ENCODE data around the gene GNAT3.

GNAT3 gene

DNA sequence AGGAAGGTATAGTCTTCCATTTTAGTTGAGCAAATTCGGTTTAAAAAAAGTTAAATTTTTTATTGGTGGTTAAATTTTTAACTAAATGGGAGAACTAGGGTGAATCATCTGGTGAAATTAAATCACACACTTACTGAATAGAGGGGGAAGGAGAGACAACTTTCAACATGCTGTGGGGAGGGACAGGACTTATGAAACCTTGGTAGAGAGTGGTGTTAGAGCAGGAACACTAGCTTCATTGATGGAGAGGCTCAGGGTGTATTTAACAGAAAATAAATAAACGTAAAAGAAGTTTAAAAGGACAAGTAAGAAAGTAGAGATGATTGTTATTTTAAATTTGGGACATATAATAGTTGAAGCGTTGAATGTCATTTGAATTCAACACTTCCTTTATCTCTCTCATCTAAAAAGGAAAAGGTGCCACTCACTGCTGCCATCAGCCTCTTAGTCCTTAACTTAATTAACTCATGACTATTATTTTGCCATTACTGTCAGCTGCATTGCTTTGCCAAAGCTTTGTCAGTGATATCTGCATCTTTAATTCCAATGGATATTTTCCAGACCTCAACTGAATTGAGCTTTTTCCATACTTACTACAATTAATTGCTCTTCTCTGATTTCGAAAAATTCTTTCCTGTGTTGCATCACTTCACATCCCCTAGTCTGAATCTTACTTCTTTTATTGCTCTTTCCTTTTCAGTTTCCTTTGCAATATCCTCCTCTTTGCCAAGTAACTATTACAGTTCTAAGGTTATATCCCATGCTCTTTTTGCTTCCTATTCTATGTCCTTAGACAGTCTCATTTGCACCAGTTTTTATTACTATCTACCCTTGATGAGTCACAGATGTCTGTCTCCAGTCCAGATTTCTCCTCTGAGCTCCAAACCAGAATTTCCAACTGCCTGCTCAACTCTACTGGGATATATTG lies 71.7 kb downstream of the GNAT3 start:
- TF ChIP-seq PAX5 (IDR thresholded peaks at IDR 0.05; ENCODE audit: insufficient read depth, low read length, severe bottlenecking) (no peak), POU2F2 (IDR thresholded peaks at IDR 0.05; ENCODE audit: low read depth, low read length) (no peak), SPI1 (IDR thresholded peaks at IDR 0.05; ENCODE audit: low read depth, low read length) (no peak), TAF1 (IDR thresholded peaks at IDR 0.05; ENCODE audit: low read depth, low read length) (no peak), POLR2A (IDR thresholded peaks at IDR 0.05; ENCODE audit: low read depth, low read length) (no peak), POLR2AphosphoS5 (IDR thresholded peaks at IDR 0.05; ENCODE audit: low read depth, low read length) (no peak)
- FAIRE-seq (no peak), DNase-seq (ENCODE audit: insufficient read length, low spot score) (no peak)

DNA sequence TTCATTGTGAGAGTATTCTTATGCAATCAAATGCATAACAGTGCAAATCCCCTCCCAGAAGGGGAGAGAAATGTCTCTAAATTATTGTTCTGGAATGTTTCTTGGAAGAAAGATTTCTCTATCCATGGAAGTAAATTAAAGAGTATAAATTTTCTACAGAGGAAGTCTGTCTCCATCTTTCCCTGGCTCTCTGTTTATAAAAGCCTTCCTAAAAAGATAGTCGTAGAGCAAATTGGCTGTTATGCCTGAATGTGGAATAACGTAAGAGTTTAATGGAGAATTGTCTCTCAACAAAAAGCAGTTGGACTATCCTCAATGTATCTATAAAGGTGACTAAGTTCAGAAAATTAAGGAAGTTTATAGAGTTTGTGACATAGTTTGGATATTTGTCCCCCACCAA lies 76.3 kb downstream of the GNAT3 start:
- DNase-seq (ENCODE audit: insufficient read length, low spot score) (no peak), FAIRE-seq (no peak)
- no peak for TF ChIP-seq SPI1 (IDR thresholded peaks at IDR 0.05; ENCODE audit: low read depth, low read length)
- no peak for TF ChIP-seq PAX5 (IDR thresholded peaks at IDR 0.05; ENCODE audit: insufficient read depth, low read length, severe bottlenecking)
- no peak for TF ChIP-seq POLR2AphosphoS5 (IDR thresholded peaks at IDR 0.05; ENCODE audit: low read depth, low read length)
- no peak for TF ChIP-seq POU2F2 (IDR thresholded peaks at IDR 0.05; ENCODE audit: low read depth, low read length)
- TF ChIP-seq POLR2A (IDR thresholded peaks at IDR 0.05; ENCODE audit: low read depth, low read length): no peak
- no peak for TF ChIP-seq TAF1 (IDR thresholded peaks at IDR 0.05; ENCODE audit: low read depth, low read length)

DNA sequence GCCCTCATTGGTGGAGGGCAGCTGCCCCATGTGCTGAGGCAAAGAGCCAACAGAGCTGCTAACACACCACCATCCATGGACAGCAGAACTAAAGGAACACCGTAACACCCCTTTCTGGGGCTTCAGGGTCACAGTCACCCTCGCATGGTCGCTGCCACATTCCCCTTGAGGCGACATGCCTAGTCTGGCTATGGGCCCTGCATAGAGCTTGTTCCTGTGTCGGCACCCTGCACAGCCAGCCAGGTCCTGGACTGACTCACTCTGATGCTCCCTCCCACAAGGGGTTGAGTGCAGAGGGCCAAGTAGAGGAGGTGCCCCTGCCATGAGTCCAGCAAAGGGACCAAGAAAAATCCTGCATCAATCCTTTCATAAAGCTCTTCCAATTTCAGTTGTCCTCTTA lies 77.8 kb downstream of the GNAT3 start:
- FAIRE-seq (no peak), DNase-seq (ENCODE audit: insufficient read length, low spot score) (no peak)
- TF ChIP-seq POLR2A (IDR thresholded peaks at IDR 0.05; ENCODE audit: low read depth, low read length) (no peak), PAX5 (IDR thresholded peaks at IDR 0.05; ENCODE audit: insufficient read depth, low read length, severe bottlenecking) (no peak)

GRCh38 chr7:80432166-80432565 lies 79.7 kb downstream of the GNAT3 start:
- TF ChIP-seq POLR2AphosphoS5 (IDR thresholded peaks at IDR 0.05; ENCODE audit: low read depth, low read length): no peak
- TF ChIP-seq POU2F2 (IDR thresholded peaks at IDR 0.05; ENCODE audit: low read depth, low read length): no peak
- no peak for TF ChIP-seq POLR2A (IDR thresholded peaks at IDR 0.05; ENCODE audit: low read depth, low read length)
- no peak for TF ChIP-seq PAX5 (IDR thresholded peaks at IDR 0.05; ENCODE audit: insufficient read depth, low read length, severe bottlenecking)
- no peak for TF ChIP-seq TAF1 (IDR thresholded peaks at IDR 0.05; ENCODE audit: low read depth, low read length)
- no peak for TF ChIP-seq SPI1 (IDR thresholded peaks at IDR 0.05; ENCODE audit: low read depth, low read length)
- DNase-seq (ENCODE audit: insufficient read length, low spot score) (no peak), FAIRE-seq (no peak)

- no peak for DNase-seq (ENCODE audit: insufficient read length, low spot score)
- FAIRE-seq: no peak
- no peak for TF ChIP-seq POU2F2 (IDR thresholded peaks at IDR 0.05; ENCODE audit: low read depth, low read length)
- no peak for TF ChIP-seq SPI1 (IDR thresholded peaks at IDR 0.05; ENCODE audit: low read depth, low read length)
- no peak for TF ChIP-seq TAF1 (IDR thresholded peaks at IDR 0.05; ENCODE audit: low read depth, low read length)
- TF ChIP-seq POLR2A (IDR thresholded peaks at IDR 0.05; ENCODE audit: low read depth, low read length): no peak
- TF ChIP-seq PAX5 (IDR thresholded peaks at IDR 0.05; ENCODE audit: insufficient read depth, low read length, severe bottlenecking): no peak
- no peak for TF ChIP-seq POLR2AphosphoS5 (IDR thresholded peaks at IDR 0.05; ENCODE audit: low read depth, low read length)
Measured at GRCh38 chr7:80429181-80429580, 82.7 kb downstream of the GNAT3 start.

DNA sequence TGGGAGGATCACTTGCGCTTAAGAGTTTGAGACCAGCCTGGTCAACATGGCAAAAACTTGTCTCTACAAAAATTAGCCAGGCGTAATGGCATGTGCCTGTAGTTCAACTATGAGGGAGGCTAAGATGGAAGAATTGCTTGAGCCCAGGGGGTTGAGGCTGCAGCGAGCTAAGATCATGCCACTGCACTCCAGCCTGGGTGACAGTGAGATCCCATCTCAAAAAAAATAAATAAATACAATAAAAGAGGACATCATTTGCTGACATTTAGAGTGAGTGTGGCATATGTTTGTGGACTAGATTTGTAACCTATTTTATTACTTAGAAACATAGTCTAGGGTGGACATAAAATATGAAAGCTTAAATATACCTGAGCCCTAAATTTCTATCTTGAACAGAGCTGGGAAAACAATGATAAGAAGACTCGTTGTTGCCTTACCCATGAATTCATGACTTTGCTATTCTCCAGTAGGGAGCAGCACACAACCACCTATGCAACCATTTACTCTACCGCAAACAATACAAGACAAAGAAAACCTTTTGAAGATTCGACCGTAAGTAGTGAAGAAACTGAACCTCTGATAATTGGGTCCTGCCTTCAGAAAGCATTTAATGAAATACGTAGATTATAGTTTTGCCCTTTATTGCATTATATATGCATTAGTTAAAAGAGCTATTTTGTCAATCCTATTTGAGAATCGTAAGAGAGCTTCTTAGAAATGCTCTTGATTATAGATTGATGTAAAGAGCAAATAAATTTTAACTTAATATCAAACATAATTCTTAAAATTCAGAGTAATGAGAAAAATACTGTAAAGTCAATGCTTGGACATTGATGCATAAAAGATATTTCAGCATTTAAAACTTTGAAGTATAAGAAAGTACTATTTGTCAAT lies 83.5 kb downstream of the GNAT3 start:
- DNase-seq (ENCODE audit: insufficient read length, low spot score): peak; percentile 1
- TF ChIP-seq POLR2A (IDR thresholded peaks at IDR 0.05; ENCODE audit: low read depth, low read length): no peak
- no peak for TF ChIP-seq POLR2AphosphoS5 (IDR thresholded peaks at IDR 0.05; ENCODE audit: low read depth, low read length)
- no peak for TF ChIP-seq SPI1 (IDR thresholded peaks at IDR 0.05; ENCODE audit: low read depth, low read length)
- no peak for TF ChIP-seq TAF1 (IDR thresholded peaks at IDR 0.05; ENCODE audit: low read depth, low read length)
- TF ChIP-seq PAX5 (IDR thresholded peaks at IDR 0.05; ENCODE audit: insufficient read depth, low read length, severe bottlenecking): no peak
- TF ChIP-seq POU2F2 (IDR thresholded peaks at IDR 0.05; ENCODE audit: low read depth, low read length): no peak
- no peak for FAIRE-seq

DNA sequence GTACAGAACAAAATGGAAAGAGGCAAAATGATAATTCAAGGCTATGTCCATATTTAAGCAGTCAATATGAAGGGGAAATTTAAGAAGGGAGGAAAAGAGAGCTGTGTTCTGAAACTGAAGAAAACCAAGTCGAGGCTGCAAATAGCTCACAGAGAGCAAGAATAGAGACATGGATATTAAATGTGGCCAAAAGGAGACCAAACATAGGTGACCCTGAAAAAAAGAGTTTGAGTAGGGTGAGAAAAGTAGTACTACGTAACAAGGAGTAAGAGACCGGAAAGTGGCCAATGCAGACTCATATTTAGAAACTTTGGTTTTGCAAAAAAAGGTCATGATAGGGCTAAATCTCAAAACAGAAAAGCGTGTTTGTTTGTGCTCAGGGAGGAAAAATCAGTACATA lies 84.6 kb downstream of the GNAT3 start:
- FAIRE-seq (no peak), DNase-seq (ENCODE audit: insufficient read length, low spot score) (no peak)
- no peak for TF ChIP-seq POLR2A (IDR thresholded peaks at IDR 0.05; ENCODE audit: low read depth, low read length)
- no peak for TF ChIP-seq POLR2AphosphoS5 (IDR thresholded peaks at IDR 0.05; ENCODE audit: low read depth, low read length)
- TF ChIP-seq SPI1 (IDR thresholded peaks at IDR 0.05; ENCODE audit: low read depth, low read length): no peak
- TF ChIP-seq POU2F2 (IDR thresholded peaks at IDR 0.05; ENCODE audit: low read depth, low read length): no peak
- no peak for TF ChIP-seq TAF1 (IDR thresholded peaks at IDR 0.05; ENCODE audit: low read depth, low read length)
- no peak for TF ChIP-seq PAX5 (IDR thresholded peaks at IDR 0.05; ENCODE audit: insufficient read depth, low read length, severe bottlenecking)

GRCh38 chr7:80420876-80421275 lies 91.0 kb downstream of the GNAT3 start:
- TF ChIP-seq SPI1 (IDR thresholded peaks at IDR 0.05; ENCODE audit: low read depth, low read length) (no peak), PAX5 (IDR thresholded peaks at IDR 0.05; ENCODE audit: insufficient read depth, low read length, severe bottlenecking) (no peak), POLR2A (IDR thresholded peaks at IDR 0.05; ENCODE audit: low read depth, low read length) (no peak), POLR2AphosphoS5 (IDR thresholded peaks at IDR 0.05; ENCODE audit: low read depth, low read length) (no peak), TAF1 (IDR thresholded peaks at IDR 0.05; ENCODE audit: low read depth, low read length) (no peak), POU2F2 (IDR thresholded peaks at IDR 0.05; ENCODE audit: low read depth, low read length) (no peak)
- DNase-seq (ENCODE audit: insufficient read length, low spot score) (no peak), FAIRE-seq (no peak)

- TF ChIP-seq POLR2AphosphoS5 (IDR thresholded peaks at IDR 0.05; ENCODE audit: low read depth, low read length) (no peak), TAF1 (IDR thresholded peaks at IDR 0.05; ENCODE audit: low read depth, low read length) (no peak), SPI1 (IDR thresholded peaks at IDR 0.05; ENCODE audit: low read depth, low read length) (no peak), POU2F2 (IDR thresholded peaks at IDR 0.05; ENCODE audit: low read depth, low read length) (no peak), PAX5 (IDR thresholded peaks at IDR 0.05; ENCODE audit: insufficient read depth, low read length, severe bottlenecking) (no peak), POLR2A (IDR thresholded peaks at IDR 0.05; ENCODE audit: low read depth, low read length) (no peak)
- no peak for FAIRE-seq
Measured at GRCh38 chr7:80417211-80417793, 94.6 kb downstream of the GNAT3 start.

More at GRCh38 chr7:80417211-80417793, 94.6 kb downstream of the GNAT3 start:
- no peak for DNase-seq (ENCODE audit: insufficient read length, low spot score)
